Left renal pelvis (tissue), 4 donors: ENCODE results near the gene SLC16A8. TPM values are rescaled to one million over a fixed set of nuclear protein-coding genes. Genes with fewer than 3 reads are reported as not detected.

Source experiments
- DNase-seq, 4 donors: peaks; one replicate each; pipeline ENCODE4 v3.0.0-alpha.2; 2013; ENCODE audit warnings: low read depth in 4 of 4, low spot score in 3 of 4
- polyA plus RNA-seq, 4 donors: library from polyadenylated mRNA; unstranded; fragments of 120-200 nt; gene quantifications; one replicate each; pipeline ENCODE4 v1.2.1, GENCODE V29; 2013; ENCODE audit not compliant: insufficient read length in 4 of 4

SLC16A8 gene
- polyA plus RNA-seq, 4 donors: 1.2 to 2.4 (median 2.3) TPM

GRCh38 chr22:38114484-38115398 lies 30.8 kb upstream of the SLC16A8 start:
- DNase-seq: peak in 1 of 4 donors; percentile 44

GRCh38 chr22:38112381-38112780 lies 28.4 kb upstream of the SLC16A8 start:
- no peak for DNase-seq

- DNase-seq: no peak
Observed at GRCh38 chr22:38111925-38112355, 28.0 kb upstream of the SLC16A8 start.

GRCh38 chr22:38110863-38111852 lies 27.2 kb upstream of the SLC16A8 start:
- DNase-seq: no peak

- peak in 3 of 4 donors; percentile 42 to 62 (median 60) for DNase-seq
Observed at GRCh38 chr22:38110008-38110862, 26.3 kb upstream of the SLC16A8 start, which contains the start of gene BAIAP2L2. BAIAP2L2 (minus strand) TSS chr22:38110684; CDS start chr22:38110525, 159 bp downstream.

- DNase-seq: no peak
Observed at GRCh38 chr22:38109371-38110001, 25.5 kb upstream of the SLC16A8 start.

GRCh38 chr22:38108561-38109319 lies 24.8 kb upstream of the SLC16A8 start:
- no peak for DNase-seq

- DNase-seq: no peak
Observed at GRCh38 chr22:38107692-38108515, 23.9 kb upstream of the SLC16A8 start.

- DNase-seq: no peak
Observed at GRCh38 chr22:38106814-38107578, 23.0 kb upstream of the SLC16A8 start.

GRCh38 chr22:38104084-38104483 lies 20.1 kb upstream of the SLC16A8 start:
- DNase-seq: no peak

- DNase-seq: no peak
Observed at GRCh38 chr22:38103641-38104040, 19.7 kb upstream of the SLC16A8 start.

GRCh38 chr22:38098410-38099249 lies 14.6 kb upstream of the SLC16A8 start:
- no peak for DNase-seq

- DNase-seq: no peak
Observed at GRCh38 chr22:38097557-38098409, 13.8 kb upstream of the SLC16A8 start.

GRCh38 chr22:38097058-38097457 lies 13.1 kb upstream of the SLC16A8 start:
- no peak for DNase-seq

GRCh38 chr22:38089474-38089851 lies 5.5 kb upstream of the SLC16A8 start:
- DNase-seq: no peak
